PFSK-1 (cell line): ENCODE measurements around the gene SMYD1.

ENCODE experiments used
- FOXP2 ChIP-seq: optimal IDR thresholded peaks from 2 replicates; pipeline ENCODE3; 2011; ENCODE audit warnings: borderline replicate concordance, control low read depth, inconsistent platforms; ENCODE audit not compliant: insufficient read depth; ENCODE audit errors: extremely low read length, extremely low read depth
- POLR2AphosphoS5 ChIP-seq: IDR thresholded peaks from 2 replicates; pipeline ENCODE4 v1.6.1; 2012; ENCODE audit warnings: low read depth, mild to moderate bottlenecking, control low read depth, low read length, moderate library complexity
- SIN3A ChIP-seq: IDR thresholded peaks from 2 replicates; pipeline ENCODE4 v1.6.1; 2012; ENCODE audit warnings: mild to moderate bottlenecking, low read length, moderate library complexity, borderline replicate concordance; ENCODE audit not compliant: insufficient read depth
- TAF1 ChIP-seq: IDR thresholded peaks from 2 replicates; pipeline ENCODE4 v1.6.1; 2012; ENCODE audit warnings: low read length, control low read depth, borderline replicate concordance; ENCODE audit not compliant: insufficient read depth
- TF ChIP-seq, protein P1 (sequence below), 2 experiments: IDR thresholded peaks; 2 replicates each; pipeline versions ENCODE4 v1.6.1 to v1.8.0; 2011 to 2012; ENCODE audit warnings: low read depth in 2 of 2, low read length in 2 of 2, control low read depth in 1 of 2, inconsistent platforms in 1 of 2, mild to moderate bottlenecking in 1 of 2, moderate library complexity in 1 of 2; ENCODE audit not compliant: insufficient read depth in 1 of 2

SMYD1 gene

GRCh38 chr2:88125344-88125923 lies 57.8 kb downstream of the SMYD1 start:
- TF ChIP-seq FOXP2 (no peak), SIN3A (no peak), TAF1 (no peak), POLR2AphosphoS5 (no peak)
- TF ChIP-seq, protein P1, sequence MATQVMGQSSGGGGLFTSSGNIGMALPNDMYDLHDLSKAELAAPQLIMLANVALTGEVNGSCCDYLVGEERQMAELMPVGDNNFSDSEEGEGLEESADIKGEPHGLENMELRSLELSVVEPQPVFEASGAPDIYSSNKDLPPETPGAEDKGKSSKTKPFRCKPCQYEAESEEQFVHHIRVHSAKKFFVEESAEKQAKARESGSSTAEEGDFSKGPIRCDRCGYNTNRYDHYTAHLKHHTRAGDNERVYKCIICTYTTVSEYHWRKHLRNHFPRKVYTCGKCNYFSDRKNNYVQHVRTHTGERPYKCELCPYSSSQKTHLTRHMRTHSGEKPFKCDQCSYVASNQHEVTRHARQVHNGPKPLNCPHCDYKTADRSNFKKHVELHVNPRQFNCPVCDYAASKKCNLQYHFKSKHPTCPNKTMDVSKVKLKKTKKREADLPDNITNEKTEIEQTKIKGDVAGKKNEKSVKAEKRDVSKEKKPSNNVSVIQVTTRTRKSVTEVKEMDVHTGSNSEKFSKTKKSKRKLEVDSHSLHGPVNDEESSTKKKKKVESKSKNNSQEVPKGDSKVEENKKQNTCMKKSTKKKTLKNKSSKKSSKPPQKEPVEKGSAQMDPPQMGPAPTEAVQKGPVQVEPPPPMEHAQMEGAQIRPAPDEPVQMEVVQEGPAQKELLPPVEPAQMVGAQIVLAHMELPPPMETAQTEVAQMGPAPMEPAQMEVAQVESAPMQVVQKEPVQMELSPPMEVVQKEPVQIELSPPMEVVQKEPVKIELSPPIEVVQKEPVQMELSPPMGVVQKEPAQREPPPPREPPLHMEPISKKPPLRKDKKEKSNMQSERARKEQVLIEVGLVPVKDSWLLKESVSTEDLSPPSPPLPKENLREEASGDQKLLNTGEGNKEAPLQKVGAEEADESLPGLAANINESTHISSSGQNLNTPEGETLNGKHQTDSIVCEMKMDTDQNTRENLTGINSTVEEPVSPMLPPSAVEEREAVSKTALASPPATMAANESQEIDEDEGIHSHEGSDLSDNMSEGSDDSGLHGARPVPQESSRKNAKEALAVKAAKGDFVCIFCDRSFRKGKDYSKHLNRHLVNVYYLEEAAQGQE (IDR thresholded peaks at IDR 0.05; ENCODE audit: insufficient read depth in 1 of 2, low read depth in 2 of 2, low read length in 2 of 2): no peak

- no peak for TF ChIP-seq SIN3A
- TF ChIP-seq POLR2AphosphoS5: no peak
- TF ChIP-seq, protein P1 (IDR thresholded peaks at IDR 0.05; ENCODE audit: insufficient read depth in 1 of 2, low read depth in 2 of 2, low read length in 2 of 2): no peak
- TF ChIP-seq TAF1: no peak
- TF ChIP-seq FOXP2: no peak
Observed at GRCh38 chr2:88125924-88126771, 58.5 kb downstream of the SMYD1 start.

DNA sequence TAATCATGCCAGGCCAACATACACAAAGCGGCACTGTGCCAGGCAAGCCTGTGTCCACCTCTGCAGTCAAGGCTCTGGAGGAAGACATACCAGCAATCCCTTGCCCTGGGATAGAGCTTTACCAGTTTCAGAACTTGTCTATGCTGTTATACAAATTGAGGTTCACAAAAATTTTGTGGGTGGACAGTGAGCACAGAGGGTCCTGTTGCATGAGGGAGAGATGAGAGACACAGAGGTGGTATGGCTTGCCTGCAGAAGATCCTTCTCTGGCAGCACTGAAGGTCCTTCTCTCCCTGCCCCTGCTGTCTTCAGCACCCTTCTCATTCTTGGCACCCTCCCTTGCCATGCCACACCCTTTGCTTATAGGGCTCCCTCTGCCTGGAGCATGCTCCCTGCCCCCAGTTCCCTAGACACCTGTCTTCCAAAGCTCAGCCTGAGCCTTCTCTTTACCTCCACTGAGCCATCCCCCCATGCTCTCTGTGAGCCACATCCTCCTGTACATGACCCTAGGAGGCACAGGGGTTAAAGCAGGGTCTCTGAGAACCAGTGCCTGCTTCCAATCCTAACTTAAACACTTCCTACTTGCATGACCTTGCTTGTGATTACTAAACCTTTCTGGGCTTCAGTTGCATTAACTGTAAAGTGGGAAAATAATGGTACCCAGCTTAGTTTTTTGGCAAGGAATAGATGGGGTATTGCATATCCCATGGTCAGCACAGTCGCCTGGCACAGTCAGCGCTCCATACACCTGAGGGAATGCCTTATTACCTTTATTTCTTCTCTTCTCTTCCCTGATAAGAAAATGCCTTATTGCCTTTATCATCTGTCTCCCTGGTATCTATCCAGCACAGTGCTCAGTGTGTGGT lies 59.4 kb downstream of the SMYD1 start:
- no peak for TF ChIP-seq POLR2AphosphoS5
- no peak for TF ChIP-seq SIN3A
- TF ChIP-seq, protein P1 (IDR thresholded peaks at IDR 0.05; ENCODE audit: insufficient read depth in 1 of 2, low read depth in 2 of 2, low read length in 2 of 2): no peak
- no peak for TF ChIP-seq TAF1
- no peak for TF ChIP-seq FOXP2

GRCh38 chr2:88127638-88127887 lies 59.9 kb downstream of the SMYD1 start:
- TF ChIP-seq FOXP2 (no peak), POLR2AphosphoS5 (no peak), SIN3A (no peak), TAF1 (no peak)
- TF ChIP-seq, protein P1 (IDR thresholded peaks at IDR 0.05; ENCODE audit: insufficient read depth in 1 of 2, low read depth in 2 of 2, low read length in 2 of 2): no peak
